Transverse colon (tissue), 4 donors: ENCODE results near the gene ALG13. TPM values are rescaled to one million over a fixed set of nuclear protein-coding genes. Genes with fewer than 3 reads are reported as not detected.

ENCODE experiments used
- DNase-seq: peaks from one replicate; pipeline ENCODE4 v3.0.0-alpha.2; 2019
- H3K27ac ChIP-seq, 4 donors: fragments of 200-600 bp; sonication (generic); 2 replicates each; pipeline ENCODE4 v1.5.1; 2016 to 2018; ENCODE audit warnings: inconsistent platforms in 4 of 4
- H3K27me3 ChIP-seq: fragments of 200-600 bp; sonication (generic); 2 replicates; pipeline ENCODE4 v1.5.1; 2017; ENCODE audit warnings: inconsistent platforms
- H3K36me3 ChIP-seq, 4 donors: fragments of 200-600 bp; sonication (generic); 2 replicates each; pipeline ENCODE4 v1.5.1; 2017 to 2019; ENCODE audit warnings: inconsistent platforms in 4 of 4
- H3K4me1 ChIP-seq, 4 donors: fragments of 200-600 bp; sonication (generic); 2 replicates each; pipeline ENCODE4 v1.5.1; 2017 to 2020; ENCODE audit warnings: inconsistent platforms in 4 of 4
- H3K4me3 ChIP-seq, 4 donors: fragments of 200-600 bp; sonication (generic); 1 replicate in 1 of 4; 2 replicates in 3 of 4; pipeline versions ENCODE4 v1.5.1 to v1.6.1; 2017 to 2019; ENCODE audit warnings: inconsistent platforms in 4 of 4
- H3K9me3 ChIP-seq, 2 donors: fragments of 200-600 bp; sonication (generic); 2 replicates each; pipeline ENCODE4 v1.5.1; 2017 to 2019; ENCODE audit warnings: inconsistent platforms in 2 of 2
- EP300 ChIP-seq: sonication (generic); formaldehyde crosslinking; IDR thresholded peaks from one replicate; pipeline ENCODE4 v1.6.1; 2017; ENCODE audit warnings: antibody characterized with exemption, low read depth
- POLR2A ChIP-seq: fragments of 450-650 bp; IDR thresholded peaks from one replicate; pipeline ENCODE4 v1.6.1; 2016; ENCODE audit warnings: antibody characterized with exemption, mild to moderate bottlenecking, moderate library complexity
- POLR2AphosphoS5 ChIP-seq, 3 donors: sonication (generic); formaldehyde crosslinking; IDR thresholded peaks; one replicate each; pipeline ENCODE4 v1.6.1; 2016; ENCODE audit warnings: antibody characterized with exemption in 3 of 3
- WGBS, 2 donors: methylation state at CpG; one replicate each; pipeline ENCODE4 v1.1.5; 2018; ENCODE audit warnings: low coverage in 1 of 2; 5-methylcytosine and 5-hydroxymethylcytosine counted together
- in situ Hi-C, 4 donors: fragments of 200-750 bp; cut with MboI; loops; one replicate each; pipeline versions ENCODE4 v1.15.0 to v1.15.1; 2017; ENCODE audit warnings: low sequenced_read_pairs in 3 of 4, low pct_ligation_motif_present in 1 of 4, low pct_unique_long_range_greater_than_20kb in 1 of 4
- intact Hi-C: fragments of 100-400 bp; cut with DNase I; formaldehyde crosslinking; loops from one replicate; pipeline ENCODE4 v1.15.1; 2023; ENCODE audit warnings: low total_unique reads
- total RNA-seq, 4 donors: library from RNA; depleted of rRNA; stranded (reverse); fragments of >200 nt; gene quantifications; one replicate each; pipeline ENCODE4 v1.1.0, GENCODE V29; 2016
- TF ChIP-seq, protein P1 (sequence below), 5 experiments: fragments of 200-600 bp in 3 of 5; fragments of 450-650 bp in 2 of 5; sonication (generic) in 3 of 5; IDR thresholded peaks; 1 replicate in 2 of 5; 2 replicates in 3 of 5; pipeline ENCODE4 v1.5.1; 2016 to 2017; ENCODE audit warnings: antibody characterized with exemption in 5 of 5, inconsistent platforms in 3 of 5, mild to moderate bottlenecking in 2 of 5, moderate library complexity in 1 of 5

ALG13 gene
- total RNA-seq, 4 donors from 2014 or later = 64.7 to 130 (median 74.1) TPM

GRCh38 chrX:111645607-111646006, 35.4 kb upstream of the ALG13 start:
- in situ Hi-C loops = no loop called here

GRCh38 chrX:111646515-111646914, 34.5 kb upstream of the ALG13 start:
- Histone ChIP-seq H3K27ac (no peak overlapping the region), H3K27me3 (no peaks in the 10 kb centered on the region), H3K36me3 (no peaks in the 10 kb centered on the region), H3K4me1 (no peaks in the 10 kb centered on the region), H3K9me3 (no peaks in the 10 kb centered on the region), H3K4me3 (no peak overlapping the region)
- 83 to 100% methylated on average over 1 of the region's 1 CpG for WGBS, 2 donors
- intact Hi-C loops = no loop called here
- TF ChIP-seq, protein P1, sequence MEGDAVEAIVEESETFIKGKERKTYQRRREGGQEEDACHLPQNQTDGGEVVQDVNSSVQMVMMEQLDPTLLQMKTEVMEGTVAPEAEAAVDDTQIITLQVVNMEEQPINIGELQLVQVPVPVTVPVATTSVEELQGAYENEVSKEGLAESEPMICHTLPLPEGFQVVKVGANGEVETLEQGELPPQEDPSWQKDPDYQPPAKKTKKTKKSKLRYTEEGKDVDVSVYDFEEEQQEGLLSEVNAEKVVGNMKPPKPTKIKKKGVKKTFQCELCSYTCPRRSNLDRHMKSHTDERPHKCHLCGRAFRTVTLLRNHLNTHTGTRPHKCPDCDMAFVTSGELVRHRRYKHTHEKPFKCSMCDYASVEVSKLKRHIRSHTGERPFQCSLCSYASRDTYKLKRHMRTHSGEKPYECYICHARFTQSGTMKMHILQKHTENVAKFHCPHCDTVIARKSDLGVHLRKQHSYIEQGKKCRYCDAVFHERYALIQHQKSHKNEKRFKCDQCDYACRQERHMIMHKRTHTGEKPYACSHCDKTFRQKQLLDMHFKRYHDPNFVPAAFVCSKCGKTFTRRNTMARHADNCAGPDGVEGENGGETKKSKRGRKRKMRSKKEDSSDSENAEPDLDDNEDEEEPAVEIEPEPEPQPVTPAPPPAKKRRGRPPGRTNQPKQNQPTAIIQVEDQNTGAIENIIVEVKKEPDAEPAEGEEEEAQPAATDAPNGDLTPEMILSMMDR (IDR thresholded peaks at IDR 0.05) = no peak
- TF ChIP-seq POLR2AphosphoS5 (IDR thresholded peaks at IDR 0.05) (no peak), POLR2A (no peak), EP300 (no peak)
- no peak for DNase-seq
- in situ Hi-C loops = no loop called here

More at GRCh38 chrX:111645607-111646006, 35.4 kb upstream of the ALG13 start:
- H3K27me3 ChIP-seq = no peaks in the 10 kb centered on the region
- H3K9me3 ChIP-seq = no peaks in the 10 kb centered on the region
- intact Hi-C loops = no loop called here
- H3K27ac ChIP-seq = no peak overlapping the region
- DNase-seq = no peak
- no peak overlapping the region for H3K4me3 ChIP-seq
- H3K36me3 ChIP-seq = no peaks in the 10 kb centered on the region
- H3K4me1 ChIP-seq = no peaks in the 10 kb centered on the region
- TF ChIP-seq POLR2AphosphoS5 (IDR thresholded peaks at IDR 0.05) = no peak
- TF ChIP-seq, protein P1 (IDR thresholded peaks at IDR 0.05) = no peak
- TF ChIP-seq POLR2A = no peak
- TF ChIP-seq EP300 = no peak

GRCh38 chrX:111648802-111649201, 32.2 kb upstream of the ALG13 start:
- DNase-seq = no peak
- Histone ChIP-seq H3K4me3 (no peak overlapping the region), H3K27ac (no peak overlapping the region), H3K27me3 (no peaks in the 10 kb centered on the region), H3K36me3 (no peaks in the 10 kb centered on the region), H3K9me3 (no peaks in the 10 kb centered on the region), H3K4me1 (no peaks in the 10 kb centered on the region)
- TF ChIP-seq POLR2AphosphoS5 (IDR thresholded peaks at IDR 0.05) = no peak
- TF ChIP-seq EP300 = no peak
- no peak for TF ChIP-seq POLR2A
- TF ChIP-seq, protein P1 (IDR thresholded peaks at IDR 0.05) = no peak
- intact Hi-C loops = no loop called here
- 89% methylated on average over 3 of the region's 3 CpGs; no CpG with 5 or more reads in 1 of the 2 donors for WGBS, 2 donors
- in situ Hi-C loops = no loop called here

- H3K9me3 ChIP-seq = no peaks in the 10 kb centered on the region
- H3K4me1 ChIP-seq = no peaks in the 10 kb centered on the region
- no peak overlapping the region for H3K27ac ChIP-seq
- H3K36me3 ChIP-seq = no peaks in the 10 kb centered on the region
- H3K4me3 ChIP-seq = no peak overlapping the region
- WGBS, 2 donors = 75% methylated on average over 1 of the region's 1 CpG; no CpG with 5 or more reads in 1 of the 2 donors
- intact Hi-C loops (no loop called here), in situ Hi-C loops (no loop called here)
- no peaks in the 10 kb centered on the region for H3K27me3 ChIP-seq
- no peak for DNase-seq
- no peak for TF ChIP-seq POLR2A
- no peak for TF ChIP-seq POLR2AphosphoS5 (IDR thresholded peaks at IDR 0.05)
- TF ChIP-seq EP300 = no peak
- TF ChIP-seq, protein P1 (IDR thresholded peaks at IDR 0.05) = no peak
These were observed 31.3 kb upstream of the ALG13 start for GRCh38 chrX:111649638-111650037.
